Osteoblast (primary cell): ENCODE data around the gene PLEKHA7. TPM values are rescaled to one million over a fixed set of nuclear protein-coding genes. Genes with fewer than 3 reads are reported as not detected.

Experiments
- DNase-seq: peaks from one replicate; pipeline ENCODE4 v3.0.0; 2011; ENCODE audit warnings: low spot score, mixed read lengths; ENCODE audit not compliant: insufficient read length; ENCODE audit errors: missing footprints
- H2AFZ ChIP-seq: 2 replicates; pipeline ENCODE4 v1.6.0; 2011; ENCODE audit warnings: mild to moderate bottlenecking, low read length
- H3K27ac ChIP-seq: 2 replicates; pipeline ENCODE4 v1.5.1; 2011; ENCODE audit warnings: mild to moderate bottlenecking, low read depth, low read length, moderate library complexity
- H3K27me3 ChIP-seq: 2 replicates; pipeline ENCODE4 v1.6.0; 2012; ENCODE audit warnings: mild to moderate bottlenecking, control low read depth, inconsistent platforms, low read length, moderate library complexity; ENCODE audit not compliant: insufficient read depth
- H3K36me3 ChIP-seq: 2 replicates; pipeline ENCODE4 v1.5.1; 2011; ENCODE audit warnings: mild to moderate bottlenecking, low read length, control low read depth, moderate library complexity; ENCODE audit not compliant: insufficient read depth
- H3K4me1 ChIP-seq: 2 replicates; pipeline ENCODE4 v1.5.1; 2011; ENCODE audit warnings: mild to moderate bottlenecking, low read length, control low read depth, moderate library complexity; ENCODE audit not compliant: insufficient read depth
- H3K4me2 ChIP-seq: 2 replicates; pipeline ENCODE4 v1.6.0; 2011; ENCODE audit warnings: mild to moderate bottlenecking, low read length; ENCODE audit not compliant: insufficient read depth
- H3K4me3 ChIP-seq: fragments of 200-600 bp; sonication (generic); 3 replicates; pipeline ENCODE4 v1.5.1; 2012; ENCODE audit warnings: mild to moderate bottlenecking, low read length, inconsistent platforms; ENCODE audit not compliant: insufficient read depth
- H3K79me2 ChIP-seq: 2 replicates; pipeline ENCODE4 v1.6.0; 2012; ENCODE audit warnings: mild to moderate bottlenecking, low read length, control low read depth, inconsistent platforms; ENCODE audit not compliant: insufficient read depth
- H3K9me3 ChIP-seq: 2 replicates; pipeline ENCODE4 v1.5.1; 2011; ENCODE audit warnings: low read depth, low read length, control low read depth
- H4K20me1 ChIP-seq: 2 replicates; pipeline ENCODE4 v1.6.0; 2012; ENCODE audit warnings: mild to moderate bottlenecking, low read length, control low read depth; ENCODE audit not compliant: insufficient read depth
- CTCF ChIP-seq: IDR thresholded peaks from 2 replicates; pipeline ENCODE4 v1.5.1; 2011; ENCODE audit warnings: mild to moderate bottlenecking, low read depth, low read length, moderate library complexity; ENCODE audit errors: extremely low read depth
- total RNA-seq: library from RNA; depleted of rRNA; stranded (reverse); fragments of >200 nt; gene quantifications from 2 replicates; pipeline ENCODE4 v1.2.3, GENCODE V29; 2012

The PLEKHA7 gene
- total RNA-seq, 1 donor, result 1.1 TPM

DNA sequence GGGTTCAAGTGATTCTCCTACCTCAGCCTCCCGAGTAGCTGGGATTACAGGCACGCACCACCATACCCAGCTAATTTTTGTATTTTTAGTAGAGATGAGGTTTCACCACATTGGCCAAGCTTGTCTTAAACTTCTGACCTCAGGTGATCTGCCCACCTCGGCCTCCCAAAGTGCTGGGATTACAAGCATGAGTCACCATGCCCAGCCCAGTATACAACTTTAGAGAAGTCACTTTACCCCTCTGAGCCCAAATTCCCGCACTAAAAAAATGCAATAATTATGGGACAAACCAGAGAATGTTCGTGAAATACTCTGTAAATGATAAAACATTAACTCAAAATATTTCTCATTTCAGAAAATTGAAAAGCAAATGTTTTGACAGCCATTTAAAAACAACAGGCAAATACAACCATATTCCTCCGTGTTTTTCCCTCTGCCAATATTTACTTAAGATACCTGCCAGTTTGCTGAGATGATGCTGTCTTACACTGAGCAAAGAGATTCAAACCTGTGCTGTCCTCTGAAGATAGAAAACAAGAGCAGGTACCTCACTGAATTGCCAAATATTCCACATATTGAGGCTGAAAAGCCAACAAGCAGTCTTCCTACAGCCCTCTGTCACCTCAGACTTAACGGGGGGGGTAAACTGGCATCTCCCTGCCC lies 9.6 kb downstream of the PLEKHA7 start:
- H3K36me3 ChIP-seq, result no peaks in the 10 kb centered on the region
- H3K9me3 ChIP-seq, result no peaks in the 10 kb centered on the region
- H3K4me2 ChIP-seq, result no peak overlapping the region
- no peak for TF ChIP-seq CTCF
- no peaks in the 10 kb centered on the region for H4K20me1 ChIP-seq
- no peak for DNase-seq
- H3K79me2 ChIP-seq, result no peaks in the 10 kb centered on the region
- no peak overlapping the region for H3K4me3 ChIP-seq
- H3K27me3 ChIP-seq, result no peaks in the 10 kb centered on the region
- H2AFZ ChIP-seq, result no peak overlapping the region
- no peaks in the 10 kb centered on the region for H3K4me1 ChIP-seq
- no peak overlapping the region for H3K27ac ChIP-seq

GRCh38 chr11:17003426-17003825 lies 10.8 kb downstream of the PLEKHA7 start:
- Histone ChIP-seq H3K36me3 (no peaks in the 10 kb centered on the region), H3K4me1 (no peaks in the 10 kb centered on the region), H3K4me3 (no peak overlapping the region), H2AFZ (no peak overlapping the region), H3K4me2 (no peak overlapping the region), H4K20me1 (no peaks in the 10 kb centered on the region), H3K79me2 (no peaks in the 10 kb centered on the region), H3K27ac (no peak overlapping the region), H3K9me3 (no peaks in the 10 kb centered on the region), H3K27me3 (no peaks in the 10 kb centered on the region)
- TF ChIP-seq CTCF, result no peak
- no peak for DNase-seq

GRCh38 chr11:17002543-17002942 lies 11.7 kb downstream of the PLEKHA7 start:
- Histone ChIP-seq H3K4me2 (no peak overlapping the region), H3K36me3 (no peaks in the 10 kb centered on the region), H3K79me2 (no peaks in the 10 kb centered on the region), H4K20me1 (no peaks in the 10 kb centered on the region), H2AFZ (no peak overlapping the region), H3K27ac (no peak overlapping the region), H3K4me3 (no peak overlapping the region), H3K27me3 (no peaks in the 10 kb centered on the region), H3K9me3 (no peaks in the 10 kb centered on the region), H3K4me1 (no peaks in the 10 kb centered on the region)
- no peak for TF ChIP-seq CTCF
- no peak for DNase-seq

- Histone ChIP-seq H3K4me3 (no peak overlapping the region), H3K9me3 (no peaks in the 10 kb centered on the region), H3K4me2 (no peak overlapping the region), H3K79me2 (no peaks in the 10 kb centered on the region), H3K4me1 (no peaks in the 10 kb centered on the region), H4K20me1 (no peaks in the 10 kb centered on the region), H3K36me3 (no peaks in the 10 kb centered on the region), H2AFZ (no peak overlapping the region), H3K27me3 (no peaks in the 10 kb centered on the region), H3K27ac (no peak overlapping the region)
- no peak for DNase-seq
- TF ChIP-seq CTCF, result no peak
These were observed 12.4 kb downstream of the PLEKHA7 start for GRCh38 chr11:17001806-17002205.
